Hepatocyte (in vitro differentiated cells): ENCODE data around the gene GNL3. TPM values are rescaled to one million over a fixed set of nuclear protein-coding genes. Genes with fewer than 3 reads are reported as not detected.

Experiments used
- DNase-seq: peaks from one replicate; pipeline ENCODE4 v3.0.0-alpha.2; 2016; ENCODE audit warnings: low spot score
- H2AFZ ChIP-seq: fragments of 200-600 bp; sonication (generic); 2 replicates; pipeline ENCODE4 v1.6.0; 2016; ENCODE audit warnings: antibody characterized with exemption, mild to moderate bottlenecking
- H3K27ac ChIP-seq: fragments of 200-600 bp; sonication (generic); 2 replicates; pipeline ENCODE4 v1.5.1; 2016; ENCODE audit warnings: mild to moderate bottlenecking
- H3K27me3 ChIP-seq: fragments of 200-600 bp; sonication (generic); 2 replicates; pipeline ENCODE4 v1.6.1; 2016
- H3K36me3 ChIP-seq: fragments of 200-600 bp; sonication (generic); replicated peaks from 2 replicates; pipeline ENCODE4 v1.5.1; 2016; ENCODE audit warnings: low read depth; ENCODE audit not compliant: insufficient read depth
- H3K4me1 ChIP-seq: fragments of 200-600 bp; sonication (generic); 2 replicates; pipeline ENCODE4 v1.5.1; 2016; ENCODE audit warnings: mild to moderate bottlenecking, moderate library complexity; ENCODE audit not compliant: insufficient read depth
- H3K4me2 ChIP-seq: fragments of 200-600 bp; sonication (generic); 2 replicates; pipeline ENCODE4 v1.6.0; 2016
- H3K4me3 ChIP-seq: fragments of 200-600 bp; sonication (generic); 2 replicates; pipeline ENCODE4 v1.5.1; 2016; ENCODE audit warnings: mild to moderate bottlenecking
- H3K79me2 ChIP-seq: fragments of 200-600 bp; sonication (generic); 2 replicates; pipeline ENCODE4 v1.6.0; 2017; ENCODE audit warnings: mild to moderate bottlenecking
- H3K9me2 ChIP-seq: fragments of 200-600 bp; sonication (generic); replicated peaks from 2 replicates; pipeline ENCODE4 v1.6.0; 2017; ENCODE audit warnings: mild to moderate bottlenecking; ENCODE audit not compliant: insufficient read depth
- H3K9me3 ChIP-seq: fragments of 200-600 bp; sonication (generic); 2 replicates; pipeline ENCODE4 v1.5.1; 2016; ENCODE audit warnings: low read depth, mild to moderate bottlenecking
- H4K20me1 ChIP-seq: fragments of 200-600 bp; sonication (generic); 2 replicates; pipeline ENCODE4 v1.6.0; 2016; ENCODE audit warnings: mild to moderate bottlenecking; ENCODE audit not compliant: insufficient read depth, poor library complexity, severe bottlenecking
- CTCF ChIP-seq: fragments of 200-600 bp; sonication (generic); IDR thresholded peaks from 2 replicates; pipeline ENCODE4 v1.5.1; 2016; ENCODE audit warnings: antibody characterized with exemption, mild to moderate bottlenecking; ENCODE audit not compliant: poor library complexity
- EZH2 ChIP-seq: fragments of 200-600 bp; sonication (generic); IDR thresholded peaks from 2 replicates; pipeline ENCODE4 v1.6.1; 2016; ENCODE audit warnings: antibody characterized with exemption, mild to moderate bottlenecking, borderline replicate concordance
- EZH2phosphoT487 ChIP-seq: fragments of 200-600 bp; sonication (generic); IDR thresholded peaks from one replicate; pipeline ENCODE4 v1.6.1; 2018; ENCODE audit warnings: antibody characterized with exemption, mild to moderate bottlenecking, low read depth, moderate library complexity; ENCODE audit not compliant: unreplicated experiment, severe bottlenecking
- WGBS: methylation state at CpG from one replicate; pipeline ENCODE4 v1.1.6; 2016; ENCODE audit warnings: low lambda C conversion rate; ENCODE audit errors: missing lambda C conversion rate; 5-methylcytosine and 5-hydroxymethylcytosine counted together
- polyA plus RNA-seq: library from polyadenylated mRNA; unstranded; fragments of >200 nt; fragmentation: Nextera tagmentation; extraction: Ambion mirVana; gene quantifications from 2 replicates; pipeline ENCODE4 v1.2.1, GENCODE V29; 2016
- total RNA-seq: library from RNA; depleted of rRNA; stranded (reverse); fragments of >200 nt; gene quantifications from 2 replicates; pipeline ENCODE4 v1.2.3, GENCODE V29; 2014

Gene GNL3
- total RNA-seq = 84.8 and 93.3 TPM in 2 replicates
- 82.6 and 91.1 TPM in 2 replicates for polyA plus RNA-seq

DNA sequence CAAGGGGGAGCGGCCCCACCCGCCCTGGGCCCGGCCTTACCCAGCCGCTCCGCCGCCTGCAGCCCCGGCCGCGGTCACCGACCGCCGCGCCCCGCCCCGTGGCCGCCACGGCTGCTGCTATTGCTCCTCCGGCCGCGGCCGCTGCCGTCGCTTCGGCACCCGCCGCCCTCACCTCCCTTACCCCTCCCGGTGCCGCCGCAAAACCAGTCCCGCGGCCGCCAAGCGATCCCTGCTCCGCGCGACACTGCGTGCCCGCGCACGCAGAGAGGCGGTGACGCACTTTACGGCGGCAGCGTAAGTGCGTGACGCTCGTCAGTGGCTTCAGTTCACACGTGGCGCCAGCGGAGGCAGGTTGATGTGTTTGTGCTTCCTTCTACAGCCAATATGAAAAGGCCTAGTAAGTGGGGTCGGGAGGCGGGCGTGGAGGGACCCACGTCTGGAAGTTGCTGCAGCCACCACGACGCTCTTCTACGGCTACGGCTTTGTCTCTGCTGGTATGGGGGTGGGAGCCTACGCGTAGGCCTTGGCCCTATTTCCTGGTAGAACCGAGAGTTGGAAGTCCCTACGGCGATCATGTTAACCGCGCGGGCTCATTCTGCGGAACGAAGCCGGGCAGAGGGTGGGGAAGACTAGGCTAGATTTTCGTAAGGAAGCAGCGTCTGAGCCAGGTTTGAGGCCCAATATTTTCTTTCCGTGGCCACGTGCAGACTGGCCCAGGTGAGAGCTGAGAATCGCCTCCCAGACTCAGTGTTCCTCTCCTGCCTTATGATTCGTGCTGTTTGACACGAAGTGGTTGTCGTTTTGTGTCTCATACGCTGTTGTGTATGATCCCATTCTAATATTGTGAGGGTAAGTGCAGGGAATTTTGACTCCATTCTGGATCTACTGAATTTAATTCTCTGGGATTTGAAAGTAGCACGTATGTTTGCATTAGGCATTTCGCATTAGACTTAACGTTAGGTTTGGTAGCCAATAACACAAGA lies at the start of gene GNL3, which contains the start of gene PBRM1:
Gene GNL3, plus strand, starts transcription at position 324 of the 983 bp plus-strand sequence. Its CDS starts 61 bp downstream, at position 385.
Gene PBRM1, minus strand, starts transcription at position 205 of the 983 bp plus-strand sequence.
- Histone ChIP-seq H3K4me3 (peak within 1 kb of the TSS; percentile 86), H4K20me1 (peaks cover 5% of the 10 kb centered on the region), H3K27me3 (no peaks in the 10 kb centered on the region), H2AFZ (peak within 1 kb of the TSS; percentile 68), H3K9me3 (no peaks in the 10 kb centered on the region), H3K27ac (peak within 1 kb of the TSS; percentile 99), H3K9me2 (no peaks in the 10 kb centered on the region), H3K36me3 (peaks cover 3% of the 10 kb centered on the region), H3K4me2 (peak within 1 kb of the TSS; percentile 96), H3K79me2 (peaks cover 86% of the 10 kb centered on the region), H3K4me1 (peaks cover 24% of the 10 kb centered on the region)
- under 1% methylated on average over 76 of the region's 82 CpGs for WGBS
- peak; percentile 97 for DNase-seq
- TF ChIP-seq EZH2 = no peak
- no peak for TF ChIP-seq CTCF
- TF ChIP-seq EZH2phosphoT487 = no peak

DNA sequence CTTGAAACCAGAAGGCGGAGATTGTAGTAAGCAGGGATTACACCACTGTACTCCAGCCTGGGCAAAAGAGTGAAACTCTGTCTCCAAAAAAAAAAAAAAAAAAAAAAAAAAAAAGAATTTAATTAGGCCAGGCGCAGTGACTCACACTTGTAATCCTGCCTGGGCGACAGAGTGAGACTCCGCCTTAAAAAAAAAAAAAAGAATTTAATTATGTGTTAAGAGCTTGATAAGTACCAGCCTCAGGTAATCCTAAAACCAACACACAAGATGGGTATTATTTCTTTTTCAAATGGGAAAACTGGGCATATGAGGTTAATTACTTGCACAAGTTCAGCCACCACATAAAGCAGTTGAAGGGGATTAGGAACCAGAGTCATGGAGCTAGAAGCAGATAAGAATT lies 49.2 kb upstream of the GNL3 start:
- no peak for DNase-seq
- H3K9me3 ChIP-seq = no peaks in the 10 kb centered on the region
- H3K27ac ChIP-seq = no peak overlapping the region
- H3K4me2 ChIP-seq = no peak overlapping the region
- no peaks in the 10 kb centered on the region for H3K79me2 ChIP-seq
- H3K36me3 ChIP-seq = no peaks in the 10 kb centered on the region
- WGBS = 80% methylated on average over 4 of the region's 4 CpGs
- H2AFZ ChIP-seq = no peak overlapping the region
- H3K27me3 ChIP-seq = no peaks in the 10 kb centered on the region
- H3K4me3 ChIP-seq = no peak overlapping the region
- no peaks in the 10 kb centered on the region for H3K4me1 ChIP-seq
- H4K20me1 ChIP-seq = no peaks in the 10 kb centered on the region
- H3K9me2 ChIP-seq = no peaks in the 10 kb centered on the region
- TF ChIP-seq CTCF (no peak), EZH2phosphoT487 (no peak), EZH2 (no peak)

DNA sequence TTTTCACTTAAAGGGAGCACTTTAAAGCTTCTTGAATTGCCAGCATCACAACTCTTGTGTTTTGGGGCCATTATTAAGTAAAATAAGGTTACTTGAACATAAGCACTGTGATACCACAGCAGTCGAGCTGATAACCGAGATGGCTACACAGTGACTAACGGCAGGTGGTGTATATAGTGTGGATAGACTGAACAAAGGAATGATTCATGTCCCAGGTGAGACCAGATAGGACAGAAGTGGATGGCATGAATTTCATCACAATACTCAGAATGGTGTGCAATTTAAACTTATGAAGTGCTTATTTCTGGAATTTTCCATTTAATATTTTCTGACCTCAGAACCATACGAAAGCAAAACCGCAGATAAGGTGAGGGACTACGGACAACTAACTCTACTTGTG lies 40.3 kb upstream of the GNL3 start:
- H3K36me3 ChIP-seq = peaks cover 4% of the 10 kb centered on the region
- TF ChIP-seq CTCF (no peak), EZH2 (no peak), EZH2phosphoT487 (no peak)
- 95% methylated on average over 6 of the region's 6 CpGs for WGBS

More for the DNA sequence above, 40.3 kb upstream of the GNL3 start:
- Histone ChIP-seq H3K4me3 (no peak overlapping the region), H3K4me2 (no peak overlapping the region), H3K9me3 (no peaks in the 10 kb centered on the region), H2AFZ (no peak overlapping the region), H3K79me2 (no peaks in the 10 kb centered on the region), H3K27ac (no peak overlapping the region), H3K4me1 (no peaks in the 10 kb centered on the region), H4K20me1 (no peaks in the 10 kb centered on the region), H3K27me3 (no peaks in the 10 kb centered on the region), H3K9me2 (no peaks in the 10 kb centered on the region)
- no peak for DNase-seq
